Fibroblast of the conjunctiva (primary cell): ENCODE data around the gene ABCB9.
"Not testable (repeated sequence)": the region's sequence is repeated elsewhere in the genome, so short reads cannot be mapped to it uniquely, and the experiment has no call there.

Source experiments
- DNase-seq: peaks from one replicate; pipeline ENCODE4 v3.0.0-alpha.2; 2010; ENCODE audit warnings: low read depth

The ABCB9 gene

DNA sequence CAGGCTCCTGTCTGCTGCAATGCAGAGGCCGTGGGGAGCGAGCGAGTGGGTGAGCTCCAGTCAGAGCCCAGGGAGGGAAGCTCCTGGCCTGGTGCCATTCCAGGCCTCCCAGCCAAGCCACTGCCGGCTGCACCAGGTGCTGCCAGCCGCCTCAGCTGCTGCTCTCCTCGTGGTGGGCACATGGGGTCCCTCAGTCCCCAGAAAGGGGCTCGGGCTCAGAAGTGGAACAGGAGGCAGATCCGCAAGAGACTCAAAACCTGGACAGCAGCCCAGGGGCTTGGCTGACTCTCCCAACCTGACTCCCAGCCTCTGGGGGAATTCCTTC is 2.4 kb downstream of the ABCB9 start:
- DNase-seq: no peak

DNA sequence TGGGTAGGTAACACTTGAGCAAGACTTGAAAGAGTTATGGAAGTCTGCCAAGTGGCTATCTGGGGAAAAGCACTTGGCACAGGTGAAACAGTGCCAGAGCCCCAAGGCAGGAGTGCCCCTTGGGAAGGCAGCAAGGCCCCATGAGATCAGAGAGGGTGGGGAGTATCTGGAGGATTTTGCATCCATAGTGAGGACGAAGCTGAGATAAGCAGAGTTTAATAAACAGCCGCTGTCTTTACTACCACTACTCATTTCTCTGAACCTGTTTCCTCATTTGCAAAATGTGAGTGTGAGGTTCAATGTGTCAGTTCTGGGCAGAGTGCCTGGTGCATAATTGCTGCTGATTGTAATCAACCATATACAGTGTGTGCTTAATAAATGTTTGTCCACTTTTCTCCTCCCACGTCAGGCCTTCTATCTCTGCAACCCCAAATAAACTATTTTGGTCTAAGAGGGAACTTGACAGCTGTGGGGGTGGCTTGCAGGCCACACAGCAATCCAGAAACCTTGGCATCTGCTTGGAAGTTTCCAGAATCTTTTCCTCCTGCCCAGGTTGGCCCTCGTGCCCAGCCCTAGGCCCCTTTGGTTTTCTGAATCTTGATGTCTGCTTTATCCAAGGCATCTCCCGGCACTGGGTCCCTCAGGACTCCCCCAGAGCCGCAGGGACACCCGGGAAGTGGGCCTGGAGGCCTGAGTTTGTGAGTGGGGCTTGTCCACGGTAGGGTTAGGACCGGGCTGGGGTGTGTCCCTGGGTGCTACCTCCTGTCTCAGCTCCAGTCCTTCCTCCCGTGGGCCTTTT is 4.5 kb downstream of the ABCB9 start:
- DNase-seq: no peak

DNA sequence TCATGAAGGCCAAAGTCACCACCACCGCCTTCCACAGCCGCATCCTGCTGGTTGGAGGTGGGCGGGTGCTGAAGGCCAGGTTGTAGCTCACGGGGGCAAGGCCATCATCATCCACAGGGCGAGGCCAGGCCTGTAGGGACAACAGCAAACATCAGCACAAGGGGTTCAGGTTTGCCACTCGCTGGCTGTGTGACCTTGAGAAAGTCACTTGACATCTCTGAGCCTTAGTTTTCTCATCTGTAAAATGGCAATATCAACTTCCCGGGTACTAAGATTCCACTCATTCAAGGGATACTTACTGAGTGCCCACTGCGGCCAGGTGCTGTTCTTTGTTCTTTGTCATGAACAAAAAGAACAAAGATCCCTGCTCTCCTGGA is 6.1 kb downstream of the ABCB9 start:
- no peak for DNase-seq

DNA sequence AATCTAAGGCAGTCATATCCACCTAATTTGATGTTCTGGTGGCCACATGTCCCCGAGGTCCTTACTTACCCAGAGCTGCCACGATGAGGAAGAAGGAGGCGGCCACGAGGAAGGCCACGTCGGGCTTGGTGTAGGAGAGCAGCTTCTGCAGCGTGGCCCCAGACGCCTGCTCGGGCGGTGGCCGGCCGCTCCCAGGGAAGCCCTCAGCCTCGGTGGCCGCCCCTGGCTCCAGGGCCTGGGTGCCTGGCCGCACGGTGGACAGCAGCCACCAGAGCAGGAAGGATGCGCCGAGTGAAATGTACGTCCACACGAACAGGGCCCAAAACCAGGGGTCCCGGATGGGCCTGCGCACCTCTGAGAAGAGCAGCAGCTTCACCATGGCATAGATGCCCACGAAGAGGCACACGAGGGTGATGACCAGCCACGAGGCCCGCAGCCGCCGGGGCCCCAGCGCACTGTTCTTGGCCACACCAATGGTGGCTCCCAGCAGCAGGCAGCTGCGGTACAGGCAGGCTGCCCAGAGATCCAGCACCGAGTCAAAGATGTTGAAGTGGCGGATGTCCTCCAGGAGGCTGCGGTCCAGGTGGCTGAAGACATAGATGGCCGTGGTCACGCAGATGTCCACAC is 6.6 kb downstream of the ABCB9 start:
- no peak for DNase-seq

DNA sequence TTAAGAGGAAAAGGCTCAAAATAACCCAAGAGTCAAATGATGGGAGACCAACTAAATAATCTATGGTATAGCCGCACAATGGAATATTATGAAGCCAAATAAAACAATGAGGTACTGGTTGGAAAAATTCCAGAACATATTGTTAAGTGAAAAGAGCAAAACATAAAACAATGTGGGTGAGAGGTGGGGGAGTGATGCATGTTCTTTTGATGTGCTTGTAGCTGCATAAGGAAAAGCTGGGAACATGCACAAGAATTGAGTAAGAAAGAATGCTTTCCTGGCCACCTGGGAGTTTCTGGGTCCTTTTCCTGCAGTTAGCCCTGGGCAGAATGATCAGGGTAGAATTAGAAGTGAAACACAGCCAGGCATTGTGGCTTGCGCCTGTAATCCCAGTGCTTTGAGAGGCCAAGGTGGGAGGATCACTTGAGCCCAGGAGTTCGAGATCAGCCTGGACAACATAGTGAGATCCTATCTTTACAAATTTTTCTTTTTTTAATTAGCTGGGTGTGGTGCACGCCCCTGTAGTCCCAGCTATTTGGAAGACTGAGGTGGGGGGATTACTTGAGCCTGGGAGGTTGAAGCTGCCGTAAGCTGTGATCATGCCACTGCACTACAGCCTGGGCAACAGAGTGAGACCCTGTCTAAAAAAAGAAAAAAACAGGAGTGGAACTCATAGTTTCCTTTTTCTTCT is 7.9 kb downstream of the ABCB9 start:
- DNase-seq: peak; percentile 43

DNA sequence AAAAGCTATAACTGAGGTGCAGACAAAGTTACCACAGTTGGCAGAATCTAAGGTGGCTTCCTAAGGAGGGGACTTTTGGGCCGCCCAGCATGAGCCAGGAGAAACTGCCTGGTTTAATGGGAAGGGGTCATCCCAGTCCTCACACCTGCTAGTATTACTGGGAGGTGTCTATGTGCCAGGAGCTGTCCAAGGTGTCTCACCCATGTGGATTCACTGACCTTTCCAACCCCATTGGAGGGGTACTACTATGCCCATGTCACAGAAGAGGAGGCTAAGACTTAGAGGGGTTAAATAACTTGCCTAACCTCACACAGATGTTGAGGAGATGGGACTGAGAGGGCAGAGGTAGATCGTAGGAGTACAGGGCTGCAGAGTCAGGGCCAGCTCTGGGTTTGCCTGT is 10.2 kb downstream of the ABCB9 start:
- no peak for DNase-seq

DNA sequence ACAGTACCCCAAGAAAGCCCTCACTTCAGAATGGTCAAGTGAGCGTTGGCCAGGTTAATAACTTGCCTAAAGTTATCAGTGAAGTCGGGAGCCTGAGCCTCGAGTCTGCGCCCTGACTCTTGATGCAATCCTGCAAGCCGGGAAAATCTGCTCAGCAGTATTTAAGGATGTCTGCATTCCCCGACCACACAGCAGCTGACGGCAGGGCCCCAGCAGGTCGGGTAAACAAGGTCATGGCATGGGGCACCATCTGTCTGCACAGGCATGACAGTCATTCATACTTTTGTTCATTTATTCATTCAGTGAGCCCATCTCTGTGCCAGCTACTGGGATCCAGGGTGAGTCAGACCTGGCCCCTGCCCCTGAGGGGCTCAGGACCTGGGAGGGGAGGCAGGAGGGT is 11.1 kb downstream of the ABCB9 start:
- no peak for DNase-seq

DNA sequence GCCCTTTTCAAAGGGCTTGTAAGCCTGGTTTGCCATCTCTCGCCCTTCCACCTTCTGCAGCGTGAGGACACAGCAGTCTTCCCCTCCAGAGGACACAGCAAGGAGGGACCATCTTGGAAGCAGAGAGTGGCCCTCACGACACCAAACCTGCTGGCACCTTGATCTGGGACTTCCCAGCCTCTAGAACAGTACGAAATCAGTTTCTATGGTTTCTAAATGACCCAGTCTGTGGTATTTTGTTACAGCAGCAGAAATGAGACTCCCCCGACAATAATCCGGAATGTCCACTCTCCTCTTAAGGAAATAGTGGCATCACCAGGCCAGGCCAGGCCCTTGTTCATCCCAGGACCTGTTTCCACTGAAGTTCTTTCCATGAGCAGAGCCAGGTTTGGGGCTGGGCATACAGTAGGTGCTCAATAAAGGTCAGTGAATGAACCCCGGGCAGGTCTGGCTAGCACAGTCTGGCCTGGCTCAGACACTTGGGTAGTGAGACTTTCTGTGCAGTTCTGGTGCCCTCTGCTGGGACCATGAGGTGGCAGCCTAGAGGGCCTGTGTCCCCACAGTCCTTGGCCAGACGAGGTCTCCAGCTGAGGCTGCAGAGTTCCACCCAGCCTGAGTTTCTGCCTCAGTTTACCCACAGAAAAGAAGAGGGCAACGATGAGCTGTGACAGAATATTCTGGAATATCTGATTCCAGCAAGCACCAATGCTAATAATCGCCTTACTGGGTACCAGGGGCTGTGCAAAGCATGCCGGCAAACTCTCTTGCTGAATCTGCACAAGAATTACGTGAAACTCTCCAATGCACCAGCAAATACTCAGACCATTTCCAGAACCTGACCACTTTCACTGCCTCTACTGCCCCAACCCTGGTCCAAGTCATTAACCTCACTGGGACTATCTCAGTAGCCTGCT is 14.0 kb downstream of the ABCB9 start:
- DNase-seq: peak; percentile 43

DNA sequence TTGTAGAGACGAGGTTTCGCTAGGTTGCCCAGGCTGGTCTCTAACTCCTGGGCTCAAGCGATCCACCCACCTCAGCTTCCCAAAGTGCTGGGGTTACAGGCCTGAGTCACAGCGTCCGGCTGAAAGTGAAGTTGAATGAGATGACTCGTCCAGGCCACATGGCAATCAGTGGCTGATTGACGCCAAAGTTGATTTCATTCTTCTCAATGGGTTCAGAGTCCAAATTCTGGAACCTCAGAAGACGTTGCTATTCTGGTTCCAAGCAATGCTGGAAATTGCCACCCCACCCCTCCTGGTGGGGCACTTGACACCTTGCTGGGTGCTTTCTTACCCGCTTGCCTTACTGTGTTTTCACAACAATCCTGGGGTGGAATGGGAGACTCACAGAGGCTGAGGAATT is 14.9 kb downstream of the ABCB9 start:
- DNase-seq: no peak

DNA sequence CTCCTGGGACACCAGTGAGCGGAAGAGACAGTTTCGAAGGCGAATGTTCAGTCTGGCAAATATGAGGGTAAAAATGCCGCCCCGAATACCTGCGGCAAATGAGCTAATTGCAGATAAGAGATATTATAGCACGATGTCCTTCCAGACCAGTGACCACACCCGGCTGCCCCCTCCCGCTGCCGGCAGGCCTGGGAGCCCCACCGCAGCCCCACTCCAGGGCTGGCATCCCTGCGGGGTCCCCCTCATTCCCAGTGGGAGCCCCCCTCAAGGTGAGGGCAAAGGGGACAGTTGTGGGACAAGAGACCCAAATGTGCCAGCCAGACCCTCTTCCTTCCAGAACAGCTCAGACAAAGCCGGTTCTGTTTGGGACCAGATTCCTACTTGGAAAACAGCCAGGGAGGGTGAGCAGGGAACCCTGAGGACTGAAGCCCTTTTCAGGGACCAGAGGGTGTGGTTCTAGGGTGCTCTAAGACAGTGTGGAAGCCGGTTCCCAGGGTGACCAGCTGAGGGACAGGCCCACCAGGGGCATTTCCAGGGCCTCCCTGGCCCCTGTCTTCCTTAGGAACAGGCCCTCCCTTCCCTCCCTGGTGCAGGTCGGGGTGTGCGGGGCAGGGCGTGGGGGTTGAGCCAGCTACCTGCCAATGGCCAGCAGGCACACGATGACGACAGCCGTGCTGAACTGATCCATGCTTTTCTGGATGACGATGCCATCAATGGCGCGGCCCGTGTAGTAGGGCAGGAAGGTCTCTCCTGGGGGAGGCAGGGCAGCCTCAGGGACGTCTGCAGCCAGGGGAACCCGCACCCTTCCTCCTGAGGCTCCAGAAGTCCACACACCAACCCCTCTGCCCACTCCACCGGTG is 16.2 kb downstream of the ABCB9 start:
- no peak for DNase-seq

DNA sequence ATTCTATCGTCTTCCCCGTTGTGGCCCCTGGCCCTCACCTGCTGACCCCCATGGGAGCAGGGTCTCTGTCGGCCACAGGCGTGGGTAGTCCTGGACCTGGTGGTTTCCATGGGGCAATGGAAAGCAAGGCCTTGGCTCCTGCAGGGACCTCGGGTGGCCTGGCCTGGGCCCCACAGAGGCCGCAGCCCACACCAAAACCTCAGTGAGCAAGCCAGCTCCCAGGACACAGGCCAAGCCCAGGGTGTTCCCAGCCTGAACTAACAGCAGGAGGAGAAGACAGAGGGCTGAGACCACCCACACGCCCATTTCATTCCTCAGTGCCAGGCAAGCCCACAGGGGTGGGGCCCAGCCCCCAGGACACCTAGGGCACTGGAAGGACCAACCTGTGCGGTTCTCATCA is 16.9 kb downstream of the ABCB9 start:
- DNase-seq: no peak

DNA sequence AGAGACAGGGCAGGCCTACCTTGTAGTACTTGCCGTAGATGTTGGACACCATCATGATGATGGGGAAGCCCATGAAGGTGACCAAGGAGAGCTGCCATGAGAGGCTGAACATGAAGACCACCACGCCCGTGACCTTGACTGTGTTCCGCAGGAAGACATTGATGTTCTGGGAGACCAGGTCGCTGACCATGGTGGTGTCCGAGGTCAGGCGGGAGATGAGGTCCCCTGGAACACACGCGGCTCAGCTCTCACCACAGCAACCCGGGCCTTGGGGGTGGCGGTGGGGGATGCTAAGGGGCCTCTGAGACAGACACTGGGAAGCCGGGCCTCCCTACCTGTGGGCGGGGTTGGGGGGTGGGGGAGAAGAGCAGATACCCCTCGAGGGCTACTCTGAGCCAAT is 17.7 kb downstream of the ABCB9 start:
- no peak for DNase-seq

DNA sequence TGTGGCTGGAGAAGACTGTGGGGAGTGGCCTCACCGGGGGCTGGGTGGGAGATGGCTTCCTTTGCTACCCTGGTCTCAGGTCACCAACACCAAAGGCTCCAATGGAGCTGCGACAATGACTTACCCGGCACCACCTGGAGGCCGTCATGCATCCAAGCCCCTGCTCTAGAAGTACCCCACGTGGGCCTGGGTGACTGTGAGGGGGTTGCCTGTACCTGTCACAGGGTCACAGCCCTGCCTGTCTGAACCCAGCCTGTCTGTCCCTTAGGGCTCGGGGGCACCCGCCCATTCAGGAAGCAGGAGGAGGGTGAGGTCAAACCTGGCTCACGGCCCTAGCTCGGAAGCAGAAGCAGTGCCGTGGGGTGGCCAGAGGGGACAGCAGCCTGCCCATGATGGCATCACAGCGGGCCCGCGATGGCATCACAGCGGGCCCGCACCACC is 18.9 kb downstream of the ABCB9 start:
- DNase-seq: no peak

DNA sequence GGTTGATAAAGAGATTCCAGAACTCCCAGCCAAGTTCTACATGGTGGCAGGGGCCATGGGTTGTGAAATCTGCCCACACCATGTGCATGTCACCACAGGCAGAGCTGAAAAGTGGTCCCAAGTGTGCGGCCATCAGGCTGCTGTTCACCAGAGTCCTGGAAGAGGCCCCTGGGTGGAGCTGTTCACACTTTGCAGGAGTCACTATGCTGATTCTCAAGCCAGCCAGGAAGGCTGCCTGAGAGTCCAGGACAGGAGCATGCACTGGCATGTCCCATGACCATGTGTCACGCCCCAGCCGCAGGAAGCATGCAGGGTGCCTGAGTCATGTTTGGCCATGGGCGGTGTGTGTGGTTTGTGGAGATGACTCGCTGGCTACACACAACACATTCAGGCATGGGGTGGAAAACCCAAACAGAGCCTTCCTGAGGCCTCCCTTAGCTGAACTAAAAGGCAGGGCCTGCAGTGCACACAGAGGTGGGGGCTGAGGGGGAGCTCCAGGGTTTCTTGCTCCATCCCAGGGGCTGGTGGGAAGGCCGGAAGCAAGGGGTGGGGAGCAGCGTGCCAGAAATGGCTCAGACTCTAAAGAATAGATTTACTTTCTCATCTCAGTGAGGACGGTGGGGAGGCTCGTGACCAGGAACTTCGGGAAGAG is 19.4 kb downstream of the ABCB9 start:
- DNase-seq: peak; percentile 93

DNA sequence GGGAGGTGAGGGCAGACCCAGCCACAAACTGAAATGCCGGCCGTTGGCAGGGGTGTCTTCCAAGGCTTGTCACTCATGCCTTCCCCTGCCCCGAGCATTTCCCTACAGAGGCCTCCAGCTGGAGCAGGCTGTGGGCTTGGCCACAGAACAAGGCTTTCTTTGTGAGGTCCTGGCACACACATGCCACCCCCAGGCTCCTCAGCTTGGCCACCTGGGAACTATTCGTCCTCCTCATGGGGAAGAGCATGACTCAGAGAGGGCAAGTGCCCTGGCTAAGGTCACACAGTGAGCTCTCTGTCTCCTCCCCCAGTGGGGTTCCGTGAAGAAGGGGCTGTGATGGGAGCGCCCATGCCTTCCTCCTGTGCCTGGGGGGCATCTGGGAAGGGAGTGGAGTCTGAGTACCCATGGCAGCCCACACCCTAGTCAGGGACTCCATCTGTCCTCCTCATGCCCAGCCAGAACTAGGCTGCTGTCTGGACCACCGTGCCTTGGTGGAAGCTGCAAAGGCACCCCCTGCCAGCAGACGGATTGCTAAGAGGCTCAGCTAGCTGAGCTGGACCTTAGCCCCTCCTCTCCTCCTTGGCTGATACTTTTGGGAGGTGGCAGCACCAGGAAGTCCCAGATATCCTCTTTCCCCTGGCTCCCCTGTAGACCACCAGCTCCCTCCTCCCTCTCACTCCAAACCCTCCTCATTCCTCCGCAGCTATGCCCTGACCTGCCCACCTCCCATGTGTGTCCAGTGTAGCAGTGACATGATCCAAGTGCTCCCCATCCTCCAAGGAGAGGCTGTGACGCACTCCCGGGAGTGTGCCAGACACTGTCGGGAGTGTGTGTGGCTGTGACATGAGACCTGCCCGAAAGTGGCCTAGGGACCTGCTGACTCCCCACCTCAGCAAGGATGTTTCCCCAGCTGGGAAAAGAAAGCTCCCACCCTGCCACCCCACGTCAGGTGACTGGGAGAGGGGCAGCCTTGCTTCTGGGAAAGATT is 21.4 kb downstream of the ABCB9 start:
- no peak for DNase-seq

DNA sequence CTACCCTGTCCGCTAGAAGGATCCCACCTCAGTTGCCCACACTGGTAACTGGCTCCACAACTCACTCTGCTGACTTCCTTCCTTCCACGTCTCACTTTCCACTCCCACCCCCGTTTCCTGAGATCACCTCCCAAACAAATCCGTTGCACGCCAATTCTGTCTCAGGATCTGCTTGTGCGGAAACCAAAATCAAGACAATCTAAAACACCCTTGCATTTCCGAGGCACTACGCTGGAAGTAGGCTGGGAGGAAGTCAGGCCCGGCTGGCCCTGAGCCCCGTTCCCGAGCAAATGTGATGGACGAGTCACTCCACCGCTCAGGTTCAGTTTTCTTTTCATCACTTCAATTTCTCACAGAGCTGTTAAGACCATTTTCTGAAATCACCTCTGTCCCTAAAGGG is 23.1 kb downstream of the ABCB9 start:
- DNase-seq: no peak

DNA sequence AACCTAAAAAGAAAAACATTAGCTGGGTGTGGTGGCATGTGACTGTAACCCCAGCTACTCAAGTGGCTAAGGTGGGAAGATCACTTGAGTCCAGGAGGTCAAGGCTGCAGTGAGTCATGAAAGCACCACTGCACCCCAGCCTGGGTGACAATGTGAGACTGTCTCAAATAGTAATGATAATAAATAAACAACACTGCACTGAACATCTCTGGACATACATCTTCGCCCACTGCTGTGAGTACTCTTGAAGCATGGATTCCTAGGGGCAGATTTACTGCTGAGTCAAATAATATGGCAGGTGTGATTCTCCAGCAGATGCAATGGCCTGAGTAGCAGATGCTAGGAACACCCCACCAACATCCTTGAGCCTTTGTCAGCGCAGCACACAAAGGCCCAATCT is 23.6 kb downstream of the ABCB9 start:
- DNase-seq: no peak

DNA sequence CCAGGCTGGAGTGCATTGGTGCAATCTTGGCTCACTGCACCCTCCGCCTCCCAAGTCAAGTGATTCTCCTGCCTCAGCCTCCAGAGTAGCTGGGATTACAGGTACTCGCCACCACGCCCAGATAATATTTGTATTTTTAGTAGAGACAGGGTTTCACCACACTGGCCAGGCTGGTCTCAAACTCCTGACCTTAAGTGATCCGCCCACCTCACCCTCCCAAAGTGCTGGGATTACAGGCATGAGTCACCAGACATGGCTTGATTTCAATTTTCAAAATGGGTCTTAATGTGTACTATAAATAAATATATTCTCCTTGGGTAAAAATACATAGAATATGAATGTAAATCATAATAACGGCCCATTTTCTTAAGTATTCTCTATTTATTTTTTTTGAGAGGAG is 24.9 kb downstream of the ABCB9 start:
- not testable (repeated sequence) for DNase-seq

DNA sequence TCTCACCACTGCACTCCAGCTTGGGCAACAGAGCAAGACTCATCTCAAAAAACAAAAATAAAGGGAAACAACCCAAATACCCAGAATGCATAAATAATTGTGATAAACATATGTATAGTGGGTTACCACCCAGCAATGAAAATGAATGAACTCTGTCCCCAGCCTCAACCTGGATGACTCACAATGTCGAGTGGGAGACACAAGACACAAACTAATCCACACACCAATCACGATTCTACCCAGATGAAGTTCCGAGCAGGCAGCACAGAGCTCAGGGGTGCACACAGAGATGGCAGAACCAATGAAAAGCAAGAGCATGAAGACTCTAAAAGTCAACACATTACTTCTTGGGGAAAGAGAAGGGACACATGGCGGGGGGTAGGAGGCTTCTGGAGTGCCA is 27.1 kb downstream of the ABCB9 start:
- DNase-seq: no peak

DNA sequence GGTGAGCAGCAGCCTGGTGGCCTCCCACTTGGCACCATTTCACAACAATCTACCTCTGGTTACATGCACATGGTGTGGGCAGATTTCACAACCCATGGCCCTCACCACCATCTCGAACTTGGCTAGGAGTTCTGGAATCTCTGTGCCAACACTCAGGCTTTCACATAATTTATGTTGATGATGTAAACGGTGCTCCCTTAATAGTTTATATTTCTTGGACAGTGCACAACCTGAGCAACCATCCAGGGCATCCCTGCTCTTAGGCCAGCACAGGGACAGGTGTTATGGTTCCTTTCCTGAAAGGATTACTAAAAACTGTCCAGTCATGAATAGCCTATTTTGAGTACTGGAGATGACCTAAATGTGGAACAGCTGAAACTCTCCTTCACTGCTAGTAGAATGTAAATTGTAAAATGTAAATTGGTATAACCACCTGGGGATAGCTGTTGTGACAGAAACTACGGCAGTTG is 28.6 kb downstream of the ABCB9 start:
- DNase-seq: no peak
